Stimulated activated CD8-positive, alpha-beta memory T cell treated with anti-CD3 and anti-CD28 coated beads, Interleukin-2, amount 100 ng/mL, for 1 hour (primary cell): Measurements from ENCODE around the gene SLC22A5.
"Not testable (repeated sequence)": the region's sequence is repeated elsewhere in the genome, so short reads cannot be mapped to it uniquely, and the experiment has no call there.

Experiments
- DNase-seq, 2 donors: peaks; one replicate each; pipeline ENCODE4 v3.0.0-alpha.2; 2020; ENCODE audit warnings: low read depth in 2 of 2

SLC22A5 gene

GRCh38 chr5:132427281-132428146, 58.0 kb downstream of the SLC22A5 start:
- DNase-seq = no peak

DNA sequence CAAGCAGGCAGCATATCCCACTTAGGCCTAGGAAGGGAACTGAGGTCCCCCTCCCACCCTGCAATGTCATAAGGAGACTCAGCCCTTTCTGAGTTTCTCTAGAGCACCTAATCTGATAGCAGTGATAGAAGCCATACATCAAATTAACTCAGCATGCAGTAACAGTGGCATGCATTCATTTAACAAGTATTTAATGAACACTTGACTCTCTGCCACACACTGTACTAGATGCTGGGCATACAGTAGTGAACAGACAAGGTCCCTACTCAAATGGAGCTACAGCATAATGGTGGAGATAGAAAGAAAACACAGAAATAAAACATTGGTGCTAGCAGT, 58.6 kb downstream of the SLC22A5 start:
- no peak for DNase-seq

- no peak for DNase-seq
Measured at GRCh38 chr5:132428484-132429462, 59.3 kb downstream of the SLC22A5 start.

- no peak for DNase-seq
Measured at GRCh38 chr5:132429463-132430440, 60.2 kb downstream of the SLC22A5 start.

GRCh38 chr5:132430746-132431145, 61.2 kb downstream of the SLC22A5 start:
- no peak for DNase-seq

DNA sequence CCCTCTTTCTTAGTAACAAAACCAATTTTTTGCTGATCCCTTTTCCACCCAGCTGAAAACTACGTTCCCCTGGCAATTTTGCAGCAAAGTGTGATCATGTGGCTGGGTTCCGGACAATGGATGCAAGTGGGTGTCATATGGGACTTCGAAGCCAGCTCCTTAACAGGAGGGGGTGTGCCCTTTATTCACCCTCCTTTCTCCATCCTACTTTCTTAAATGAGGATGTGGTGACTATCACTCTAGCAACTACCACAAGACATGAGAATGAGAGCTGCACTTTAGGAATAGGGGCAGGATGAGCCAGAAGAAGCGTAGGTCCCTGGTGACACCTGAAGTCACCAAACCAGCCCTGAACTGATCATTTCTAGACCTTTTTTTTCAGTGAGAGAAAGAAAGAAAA, 62.1 kb downstream of the SLC22A5 start:
- DNase-seq = no peak

GRCh38 chr5:132433141-132433540, 63.6 kb downstream of the SLC22A5 start:
- DNase-seq = no peak

DNA sequence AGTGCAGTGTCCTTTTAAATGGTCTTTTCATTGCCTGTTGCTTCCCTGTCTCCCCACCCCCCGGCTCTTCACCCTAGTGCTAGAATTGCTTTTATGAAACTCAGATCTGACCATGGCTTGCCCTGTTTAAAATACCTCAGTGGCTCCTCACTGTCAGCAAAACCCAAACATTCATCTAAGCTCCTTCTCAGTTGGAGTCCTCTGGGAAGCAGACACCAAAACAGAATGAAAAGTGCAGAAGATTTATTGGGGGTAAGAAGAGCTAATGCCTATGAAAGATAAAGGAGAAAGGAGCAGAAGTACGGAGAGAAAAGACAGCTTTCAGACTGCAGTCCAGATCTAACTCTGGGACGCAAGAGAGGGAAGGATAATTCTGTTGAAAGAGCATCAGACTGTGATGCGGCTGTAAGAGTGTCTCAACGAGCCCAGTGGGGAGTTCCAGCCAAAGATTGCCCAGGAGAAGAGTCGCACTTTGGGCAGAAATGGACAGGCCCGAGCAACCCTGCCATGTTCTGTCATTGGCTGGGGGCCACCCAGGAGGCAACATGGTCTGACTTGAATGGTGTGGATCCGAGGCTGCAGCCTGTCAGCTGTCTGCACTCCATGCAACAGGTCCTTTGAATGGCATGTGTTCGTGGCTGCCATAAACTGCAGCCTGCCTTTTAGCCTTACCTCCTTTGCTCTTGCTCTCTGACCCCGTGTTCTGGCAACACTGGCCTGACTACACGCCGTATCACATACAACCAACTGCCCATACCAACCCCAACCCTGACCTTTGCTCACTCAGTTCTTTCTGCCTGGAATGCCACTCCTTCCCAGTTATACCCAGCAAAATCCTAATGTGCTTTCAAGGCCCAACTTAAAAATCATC, 65.1 kb downstream of the SLC22A5 start:
- no peak for DNase-seq

DNA sequence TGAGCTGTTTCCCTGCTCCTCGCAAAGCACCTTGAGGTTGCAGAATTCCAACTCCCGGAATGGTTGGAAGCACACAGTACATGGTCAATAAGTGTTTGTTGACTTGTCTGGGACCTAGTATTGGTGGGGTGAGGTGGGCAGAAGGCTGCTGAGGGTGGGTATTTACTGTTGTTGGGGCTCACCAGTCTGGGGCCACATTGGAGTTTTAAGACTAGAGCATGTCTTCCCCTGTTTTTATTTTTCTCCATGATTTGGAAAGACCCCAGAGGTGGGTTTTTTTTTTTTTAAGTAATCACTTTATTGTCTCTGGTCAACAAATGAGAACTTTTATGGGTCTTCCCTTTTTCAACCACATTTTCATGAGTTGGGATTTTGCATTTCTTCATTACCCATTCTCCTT, 65.9 kb downstream of the SLC22A5 start:
- no peak for DNase-seq

GRCh38 chr5:132435886-132436285, 66.4 kb downstream of the SLC22A5 start:
- DNase-seq = no peak

DNA sequence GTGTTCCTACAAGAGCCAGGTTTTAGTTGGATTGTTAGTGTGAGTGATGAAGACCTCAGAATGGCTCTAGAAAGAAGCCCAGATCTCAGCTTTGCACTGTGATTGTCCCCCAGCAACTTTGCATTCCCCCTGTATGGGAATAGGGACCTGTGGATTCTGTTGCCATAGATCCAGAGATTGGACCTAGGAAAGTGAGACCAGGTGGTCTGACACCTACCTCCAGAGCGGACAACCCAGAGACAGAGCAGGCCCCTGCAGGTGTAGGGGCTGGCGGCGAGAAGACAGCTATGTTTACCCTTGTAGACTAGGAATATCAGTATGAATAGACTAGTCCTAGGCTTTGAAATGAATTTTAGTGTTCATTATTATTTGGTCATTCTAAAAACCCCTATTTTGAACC, 67.4 kb downstream of the SLC22A5 start:
- DNase-seq = no peak

DNA sequence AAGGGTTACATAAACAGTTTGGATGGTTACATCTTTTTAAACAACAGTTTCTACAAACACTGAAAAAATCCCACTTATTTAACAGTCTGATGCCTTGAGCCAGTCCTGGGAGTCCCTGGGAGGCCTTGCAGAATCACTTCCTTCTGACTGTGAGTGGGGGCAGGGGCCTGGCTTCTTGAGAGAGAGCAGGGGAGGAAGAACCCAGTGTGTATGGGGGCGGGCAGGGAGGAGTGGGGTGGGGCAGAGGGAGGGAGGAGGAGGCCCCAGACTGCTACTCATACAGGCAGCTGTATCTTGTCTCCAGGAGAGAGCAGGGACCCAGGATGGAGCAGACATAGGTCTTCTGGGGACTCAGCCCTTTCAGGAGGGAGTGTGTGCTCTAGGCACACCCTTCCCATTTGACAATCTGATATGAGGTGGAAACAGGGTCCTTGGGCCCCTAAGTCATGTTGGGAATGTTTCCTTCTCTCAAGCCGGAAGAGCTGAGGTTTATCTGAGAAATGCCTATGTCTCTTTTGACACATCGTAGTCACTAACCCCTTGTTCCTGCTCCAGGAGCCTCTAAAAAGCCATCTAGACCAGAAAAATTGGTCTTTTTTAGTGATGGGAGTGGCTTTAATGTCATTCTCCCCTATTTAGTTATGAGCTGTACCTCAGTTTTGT, 68.2 kb downstream of the SLC22A5 start:
- DNase-seq = no peak

DNA sequence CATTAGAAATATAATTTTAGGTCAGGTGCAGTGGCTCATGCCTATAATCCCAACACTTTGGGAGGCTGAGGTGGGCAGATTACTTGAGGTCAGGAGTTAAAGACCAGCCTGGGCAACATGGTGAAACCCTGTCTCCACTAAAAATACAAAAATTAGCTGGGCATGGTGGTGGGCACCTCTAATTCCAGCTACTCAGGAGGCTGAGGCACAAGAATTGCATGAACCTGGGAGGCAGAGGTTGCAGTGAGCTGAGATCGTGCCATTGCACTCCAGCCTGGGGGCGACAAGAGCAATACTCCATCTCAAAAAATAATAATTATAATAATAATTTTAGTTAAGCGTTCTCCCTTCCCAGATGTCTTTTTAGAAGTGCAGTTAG, 68.7 kb downstream of the SLC22A5 start:
- DNase-seq = not testable (repeated sequence)

GRCh38 chr5:132438917-132439316, 69.4 kb downstream of the SLC22A5 start:
- no peak for DNase-seq

- no peak for DNase-seq
Measured at GRCh38 chr5:132439521-132440089, 70.1 kb downstream of the SLC22A5 start.

DNA sequence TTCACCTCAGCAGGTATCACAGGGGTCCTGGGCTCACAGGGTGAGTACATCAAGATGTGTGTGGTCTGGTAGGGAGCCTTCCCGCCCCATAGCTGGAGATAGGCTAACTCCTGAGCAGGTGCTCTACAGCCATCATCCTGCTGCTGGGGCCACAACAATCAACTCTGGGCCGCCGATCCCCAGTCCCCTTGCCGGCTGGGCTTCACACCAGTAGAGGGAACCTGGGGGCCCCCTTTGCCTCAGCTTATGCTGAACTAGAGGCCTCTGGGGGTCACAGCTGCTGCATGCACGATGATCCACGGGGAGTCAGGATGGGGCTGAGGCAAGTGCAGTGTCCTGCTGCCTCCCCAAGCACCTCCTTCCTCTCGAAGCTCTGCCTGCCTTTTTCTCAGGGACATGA, 74.6 kb downstream of the SLC22A5 start:
- no peak for DNase-seq
